Stimulated activated CD8-positive, alpha-beta memory T cell treated with anti-CD3 and anti-CD28 coated beads, Interleukin-12 subunit alpha, Interleukin-12 subunit beta, amount 100 ng/mL, for 4 hours (primary cell): ENCODE measurements around the gene NCAPG2.
A peak's percentile ranks its signal among the peaks of the same experiment; 100 is the strongest.

Experiments used
- DNase-seq: peaks from one replicate; pipeline ENCODE4 v3.0.0-alpha.2; 2020; ENCODE audit warnings: low read depth

NCAPG2 gene

GRCh38 chr7:158601090-158601489, 103.5 kb downstream of the NCAPG2 start:
- DNase-seq, result no peak

GRCh38 chr7:158596745-158597144, 107.9 kb downstream of the NCAPG2 start:
- DNase-seq, result no peak

GRCh38 chr7:158596309-158596708, 108.3 kb downstream of the NCAPG2 start:
- DNase-seq, result no peak

- no peak for DNase-seq
Measured at GRCh38 chr7:158595068-158595467, 109.5 kb downstream of the NCAPG2 start.

GRCh38 chr7:158592541-158592940, 112.1 kb downstream of the NCAPG2 start:
- no peak for DNase-seq

GRCh38 chr7:158591944-158592343, 112.7 kb downstream of the NCAPG2 start:
- no peak for DNase-seq

- no peak for DNase-seq
Measured at GRCh38 chr7:158590181-158590530, 114.4 kb downstream of the NCAPG2 start.

GRCh38 chr7:158589653-158590052, 115.0 kb downstream of the NCAPG2 start:
- no peak for DNase-seq

- DNase-seq, result no peak
Measured at GRCh38 chr7:158588878-158589442, 115.6 kb downstream of the NCAPG2 start.

- DNase-seq, result no peak
Measured at GRCh38 chr7:158588085-158588877, 116.3 kb downstream of the NCAPG2 start.

GRCh38 chr7:158587162-158588084, 117.2 kb downstream of the NCAPG2 start, which contains the start of gene PTPRN2:
Gene PTPRN2 (minus strand): TSS chr7:158587823.
- peak; percentile 29 for DNase-seq

GRCh38 chr7:158586499-158587161, 118.0 kb downstream of the NCAPG2 start:
- no peak for DNase-seq

- DNase-seq, result no peak
Measured at GRCh38 chr7:158585721-158586498, 118.7 kb downstream of the NCAPG2 start.

GRCh38 chr7:158584407-158584806, 120.2 kb downstream of the NCAPG2 start:
- no peak for DNase-seq

GRCh38 chr7:158583810-158584209, 120.8 kb downstream of the NCAPG2 start:
- DNase-seq, result no peak

GRCh38 chr7:158583143-158583542, 121.5 kb downstream of the NCAPG2 start:
- no peak for DNase-seq

GRCh38 chr7:158582089-158582456, 122.5 kb downstream of the NCAPG2 start:
- DNase-seq, result no peak

GRCh38 chr7:158581440-158582088, 123.0 kb downstream of the NCAPG2 start:
- no peak for DNase-seq
